ENCODE data around the gene MAPK8. TPM values are rescaled to one million over a fixed set of nuclear protein-coding genes. Genes with fewer than 3 reads are reported as not detected.

The MAPK8 gene
- total and polyA plus RNA-seq, 4 donors = 9.1 to 142 (median 24.2) TPM

DNA sequence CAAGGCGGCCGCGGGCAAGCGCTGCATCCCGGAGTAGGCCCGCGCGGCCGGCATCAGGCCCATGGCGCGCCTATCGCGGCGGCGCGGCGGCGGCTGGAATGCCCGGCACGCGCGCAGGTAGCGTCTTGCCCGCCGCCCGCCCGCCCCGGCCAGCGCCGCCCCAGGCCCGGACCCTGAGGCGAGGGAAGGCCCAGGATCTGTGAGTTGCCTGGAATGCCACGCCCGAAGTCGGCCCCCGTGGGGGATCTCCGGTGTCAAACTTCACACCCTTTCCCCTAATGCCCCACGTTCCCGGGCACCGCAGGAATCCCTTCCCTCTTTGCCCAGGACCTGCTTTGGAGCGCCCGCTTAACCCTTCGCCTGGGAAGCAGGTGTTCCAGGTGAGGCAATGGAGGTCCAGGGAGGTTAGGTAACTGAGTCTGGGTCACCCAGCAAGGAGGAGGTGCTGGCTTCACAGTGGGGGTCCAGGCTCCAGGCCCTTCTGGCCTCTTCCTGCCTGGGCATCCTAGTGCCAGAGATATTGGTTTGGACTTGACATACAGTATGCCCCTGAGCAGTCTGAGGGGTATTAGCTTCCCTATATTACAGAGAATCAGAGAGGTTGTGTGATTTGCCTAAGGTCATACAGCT is 160.2 kb downstream of the MAPK8 start:
- Histone ChIP-seq H3K36me3 (ENCODE audit: control insufficient read depth in 4 of 4, insufficient read depth in 4 of 4, low read length in 4 of 4) (no peaks in the 10 kb centered on the region), H3K27ac (ENCODE audit: low read depth in 1 of 2, low read length in 1 of 2) (no peak overlapping the region), H3K4me1 (ENCODE audit: control insufficient read depth in 5 of 5, insufficient read depth in 5 of 5, low read length in 5 of 5) (peaks cover 0 to 38% (median 0%) of the 10 kb centered on the region in 5 donors), H3K9me3 (ENCODE audit: control insufficient read depth in 4 of 4, insufficient read depth in 3 of 4, low read length in 3 of 4) (peaks cover 0 to 2% (median 0%) of the 10 kb centered on the region in 4 donors), H3K9ac (ENCODE audit: insufficient read depth in 1 of 2, low read length in 2 of 2) (no peak overlapping the region), H3K4me3 (no peak overlapping the region), H3K27me3 (ENCODE audit: control insufficient read depth in 3 of 3, insufficient read depth in 3 of 3, low read length in 2 of 3) (no peaks in the 10 kb centered on the region)
- DNase-seq (no peak), ATAC-seq (ENCODE audit: insufficient read depth, low FRiP score) (no peak)
- TF ChIP-seq, protein P1, sequence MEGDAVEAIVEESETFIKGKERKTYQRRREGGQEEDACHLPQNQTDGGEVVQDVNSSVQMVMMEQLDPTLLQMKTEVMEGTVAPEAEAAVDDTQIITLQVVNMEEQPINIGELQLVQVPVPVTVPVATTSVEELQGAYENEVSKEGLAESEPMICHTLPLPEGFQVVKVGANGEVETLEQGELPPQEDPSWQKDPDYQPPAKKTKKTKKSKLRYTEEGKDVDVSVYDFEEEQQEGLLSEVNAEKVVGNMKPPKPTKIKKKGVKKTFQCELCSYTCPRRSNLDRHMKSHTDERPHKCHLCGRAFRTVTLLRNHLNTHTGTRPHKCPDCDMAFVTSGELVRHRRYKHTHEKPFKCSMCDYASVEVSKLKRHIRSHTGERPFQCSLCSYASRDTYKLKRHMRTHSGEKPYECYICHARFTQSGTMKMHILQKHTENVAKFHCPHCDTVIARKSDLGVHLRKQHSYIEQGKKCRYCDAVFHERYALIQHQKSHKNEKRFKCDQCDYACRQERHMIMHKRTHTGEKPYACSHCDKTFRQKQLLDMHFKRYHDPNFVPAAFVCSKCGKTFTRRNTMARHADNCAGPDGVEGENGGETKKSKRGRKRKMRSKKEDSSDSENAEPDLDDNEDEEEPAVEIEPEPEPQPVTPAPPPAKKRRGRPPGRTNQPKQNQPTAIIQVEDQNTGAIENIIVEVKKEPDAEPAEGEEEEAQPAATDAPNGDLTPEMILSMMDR (IDR thresholded peaks at IDR 0.05; ENCODE audit: control extremely low read depth, extremely low read depth) = no peak
- WGBS, 2 donors = 54 to 81% methylated on average over 19 to 43 of the region's 43 CpGs

DNA sequence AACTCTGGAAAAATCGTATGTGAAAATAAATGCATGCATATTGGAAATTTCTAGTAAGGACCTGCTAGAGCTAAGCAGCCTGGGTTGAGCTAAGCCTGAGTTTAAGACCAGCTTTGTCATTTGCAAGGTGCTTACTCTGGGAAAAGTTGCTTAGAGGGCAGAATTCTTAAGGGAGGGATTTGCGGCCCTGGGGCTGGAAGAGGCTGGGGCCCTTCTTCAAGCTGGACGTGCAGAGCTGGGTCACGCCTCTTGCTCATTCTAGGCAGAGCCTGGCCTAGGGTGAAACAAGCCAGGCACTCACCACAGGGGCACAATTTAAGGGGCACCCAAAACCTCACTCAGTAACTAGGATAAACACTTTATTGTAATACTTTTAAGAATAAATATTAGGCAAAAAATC is 161.2 kb downstream of the MAPK8 start:
- WGBS, 2 donors = 84 to 89% methylated on average over 4 of the region's 4 CpGs
- ATAC-seq (ENCODE audit: insufficient read depth, low FRiP score) (no peak), DNase-seq (no peak)
- Histone ChIP-seq H3K27ac (ENCODE audit: low read depth in 1 of 2, low read length in 1 of 2) (no peak overlapping the region), H3K4me1 (ENCODE audit: control insufficient read depth in 5 of 5, insufficient read depth in 5 of 5, low read length in 5 of 5) (peaks cover 0 to 38% (median 0%) of the 10 kb centered on the region in 5 donors), H3K4me3 (no peak overlapping the region), H3K9me3 (ENCODE audit: control insufficient read depth in 4 of 4, insufficient read depth in 3 of 4, low read length in 3 of 4) (peaks cover 0 to 2% (median 0%) of the 10 kb centered on the region in 4 donors), H3K36me3 (ENCODE audit: control insufficient read depth in 4 of 4, insufficient read depth in 4 of 4, low read length in 4 of 4) (no peaks in the 10 kb centered on the region), H3K27me3 (ENCODE audit: control insufficient read depth in 3 of 3, insufficient read depth in 3 of 3, low read length in 2 of 3) (no peaks in the 10 kb centered on the region), H3K9ac (ENCODE audit: insufficient read depth in 1 of 2, low read length in 2 of 2) (no peak overlapping the region)
- TF ChIP-seq, protein P1 (IDR thresholded peaks at IDR 0.05; ENCODE audit: control extremely low read depth, extremely low read depth) = no peak

DNA sequence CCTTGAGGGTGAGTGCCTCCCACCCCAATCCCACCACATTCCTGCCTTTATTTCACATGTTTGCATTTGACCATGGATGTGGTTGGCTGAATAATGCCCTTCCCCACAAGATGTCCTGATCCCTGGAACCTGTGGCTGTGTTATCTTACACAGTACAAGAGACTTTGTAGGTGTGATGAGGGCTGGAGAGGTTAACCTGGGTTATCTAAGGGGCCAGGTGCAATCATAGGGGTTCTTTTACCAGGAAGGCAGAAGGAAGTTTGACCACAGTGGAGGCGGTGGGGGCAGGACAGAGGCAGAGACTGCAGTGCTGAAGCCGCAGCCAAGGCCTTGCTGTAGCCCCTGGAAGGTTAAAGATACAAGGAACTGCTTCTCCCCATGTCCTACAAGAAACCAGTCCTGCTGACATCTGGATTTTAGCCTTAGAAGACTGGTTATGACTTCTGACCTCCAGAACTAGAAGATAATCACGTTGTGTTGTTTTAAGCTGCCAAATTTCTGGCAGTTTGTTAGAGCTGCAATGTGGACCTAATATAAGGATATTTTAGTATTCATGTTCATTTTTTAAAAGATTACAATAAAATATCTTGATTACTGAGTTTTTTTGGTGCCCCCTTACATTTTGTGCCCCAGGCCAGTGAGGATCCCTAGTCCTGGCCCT is 161.8 kb downstream of the MAPK8 start:
- Histone ChIP-seq H3K9ac (ENCODE audit: insufficient read depth in 1 of 2, low read length in 2 of 2) (no peak overlapping the region), H3K36me3 (ENCODE audit: control insufficient read depth in 4 of 4, insufficient read depth in 4 of 4, low read length in 4 of 4) (no peaks in the 10 kb centered on the region), H3K4me1 (ENCODE audit: control insufficient read depth in 5 of 5, insufficient read depth in 5 of 5, low read length in 5 of 5) (peaks cover 0 to 36% (median 0%) of the 10 kb centered on the region in 5 donors), H3K9me3 (ENCODE audit: control insufficient read depth in 4 of 4, insufficient read depth in 3 of 4, low read length in 3 of 4) (peaks cover 0 to 2% (median 0%) of the 10 kb centered on the region in 4 donors), H3K27ac (ENCODE audit: low read depth in 1 of 2, low read length in 1 of 2) (no peak overlapping the region), H3K27me3 (ENCODE audit: control insufficient read depth in 3 of 3, insufficient read depth in 3 of 3, low read length in 2 of 3) (no peaks in the 10 kb centered on the region), H3K4me3 (no peak overlapping the region)
- 48 to 68% methylated on average over 3 of the region's 3 CpGs for WGBS, 2 donors
- DNase-seq (no peak), ATAC-seq (ENCODE audit: insufficient read depth, low FRiP score) (no peak)
- TF ChIP-seq, protein P1 (IDR thresholded peaks at IDR 0.05; ENCODE audit: control extremely low read depth, extremely low read depth) = no peak
